IPS DF 6.9 (cell line): ENCODE data around the gene ZKSCAN4.

Source experiments
- DNase-seq: peaks from one replicate; pipeline ENCODE4 v3.0.0-alpha.2; 2013; ENCODE audit warnings: low read depth, low spot score
- H3K27ac ChIP-seq: one replicate; pipeline ENCODE4 v1.5.1; 2013; ENCODE audit warnings: low read length, control low read depth
- H3K27me3 ChIP-seq: 2 replicates; pipeline ENCODE4 v1.6.1; 2013; ENCODE audit warnings: mild to moderate bottlenecking, low read length; ENCODE audit not compliant: control insufficient read depth, insufficient read depth
- H3K36me3 ChIP-seq: 2 replicates; pipeline ENCODE4 v1.6.1; 2013; ENCODE audit warnings: low read length; ENCODE audit not compliant: control insufficient read depth, insufficient read depth
- H3K4me1 ChIP-seq: 2 replicates; pipeline ENCODE4 v1.6.1; 2013; ENCODE audit warnings: low read length; ENCODE audit not compliant: control insufficient read depth, insufficient read depth
- H3K4me3 ChIP-seq: 2 replicates; pipeline ENCODE4 v1.5.1; 2013; ENCODE audit warnings: mild to moderate bottlenecking, low read length
- H3K9me3 ChIP-seq: 2 replicates; pipeline ENCODE4 v1.6.1; 2013; ENCODE audit warnings: low read length, inconsistent platforms; ENCODE audit not compliant: control insufficient read depth, insufficient read depth
- WGBS: extraction: QIAGEN DNeasy Blood & Tissue Kit; methylation state at CpG from one replicate; pipeline ENCODE4 v1.1.7; 2013; ENCODE audit warnings: mixed read lengths, missing lambda C conversion rate; ENCODE audit not compliant: insufficient read length, insufficient coverage; 5-methylcytosine and 5-hydroxymethylcytosine counted together

The ZKSCAN4 gene

GRCh38 chr6:28252009-28252975, at the start of gene ZKSCAN4:
Gene ZKSCAN4, minus strand, starts transcription at chr6:28252269. Its CDS starts 289 bp downstream, at chr6:28251980.
- Histone ChIP-seq H3K9me3 (no peaks in the 10 kb centered on the region), H3K27me3 (no peaks in the 10 kb centered on the region), H3K4me3 (peak within 1 kb of the TSS; percentile 92), H3K36me3 (no peaks in the 10 kb centered on the region), H3K27ac (no peak within 1 kb of the TSS), H3K4me1 (no peaks in the 10 kb centered on the region)
- peak; percentile 81 for DNase-seq
- WGBS: no CpG with 5 or more reads among the region's 14 CpGs

- H3K27ac ChIP-seq: no peak overlapping the region
- no peak overlapping the region for H3K4me3 ChIP-seq
- no peaks in the 10 kb centered on the region for H3K27me3 ChIP-seq
- H3K4me1 ChIP-seq: no peaks in the 10 kb centered on the region
- H3K9me3 ChIP-seq: no peaks in the 10 kb centered on the region
- DNase-seq: no peak
- peaks cover 4% of the 10 kb centered on the region; the same call in 1 of the 2 replicates for H3K36me3 ChIP-seq
- no CpG with 5 or more reads among the region's 7 CpGs for WGBS
Observed at GRCh38 chr6:28296520-28297060, 44.5 kb upstream of the ZKSCAN4 start.

- H3K4me1 ChIP-seq: no peaks in the 10 kb centered on the region
- no peak for DNase-seq
- H3K36me3 ChIP-seq: peaks cover 4% of the 10 kb centered on the region; the same call in 1 of the 2 replicates
- H3K27me3 ChIP-seq: no peaks in the 10 kb centered on the region
- no peak overlapping the region for H3K4me3 ChIP-seq
- no CpG with 5 or more reads among the region's 5 CpGs for WGBS
- no peaks in the 10 kb centered on the region for H3K9me3 ChIP-seq
- H3K27ac ChIP-seq: no peak overlapping the region
Observed at GRCh38 chr6:28295326-28295725, 43.3 kb upstream of the ZKSCAN4 start.

GRCh38 chr6:28291573-28291972, 39.5 kb upstream of the ZKSCAN4 start:
- H3K27me3 ChIP-seq: no peaks in the 10 kb centered on the region
- no peaks in the 10 kb centered on the region for H3K9me3 ChIP-seq
- no peak overlapping the region for H3K27ac ChIP-seq
- peaks cover 4% of the 10 kb centered on the region; the same call in 1 of the 2 replicates for H3K36me3 ChIP-seq
- H3K4me1 ChIP-seq: no peaks in the 10 kb centered on the region
- DNase-seq: no peak
- no peak overlapping the region for H3K4me3 ChIP-seq

GRCh38 chr6:28282926-28283325, 30.9 kb upstream of the ZKSCAN4 start:
- Histone ChIP-seq H3K9me3 (no peaks in the 10 kb centered on the region), H3K27me3 (no peaks in the 10 kb centered on the region), H3K4me3 (no peak overlapping the region), H3K36me3 (peaks cover 3% of the 10 kb centered on the region; the same call in 1 of the 2 replicates), H3K27ac (no peak overlapping the region), H3K4me1 (no peaks in the 10 kb centered on the region)
- DNase-seq: no peak
- no CpG with 5 or more reads among the region's 2 CpGs for WGBS

- no CpG with 5 or more reads among the region's 50 CpGs for WGBS
Observed at GRCh38 chr6:28281288-28282064, 29.4 kb upstream of the ZKSCAN4 start, which contains the start of gene PGBD1. Gene PGBD1, plus strand, starts transcription at chr6:28281572. Its CDS starts 2,242 bp downstream, at chr6:28283814.

GRCh38 chr6:28280595-28281287, 28.7 kb upstream of the ZKSCAN4 start:
- peak overlapping the region; percentile 93; the same call in 1 of the 2 replicates for H3K4me3 ChIP-seq
- no peak overlapping the region for H3K27ac ChIP-seq
- H3K27me3 ChIP-seq: no peaks in the 10 kb centered on the region
- no peaks in the 10 kb centered on the region for H3K36me3 ChIP-seq
- H3K4me1 ChIP-seq: no peaks in the 10 kb centered on the region
- H3K9me3 ChIP-seq: no peaks in the 10 kb centered on the region
- WGBS: no CpG with 5 or more reads among the region's 3 CpGs
- DNase-seq: no peak

More at GRCh38 chr6:28281288-28282064, 29.4 kb upstream of the ZKSCAN4 start, which contains the start of gene PGBD1:
- Histone ChIP-seq H3K4me3 (peak within 1 kb of the TSS; percentile 93), H3K9me3 (no peaks in the 10 kb centered on the region), H3K4me1 (no peaks in the 10 kb centered on the region), H3K27ac (no peak within 1 kb of the TSS), H3K27me3 (no peaks in the 10 kb centered on the region), H3K36me3 (no peaks in the 10 kb centered on the region)
- peak; percentile 60 for DNase-seq

- no CpG with 5 or more reads among the region's 3 CpGs for WGBS
- Histone ChIP-seq H3K4me3 (no peak overlapping the region), H3K4me1 (no peaks in the 10 kb centered on the region), H3K27me3 (no peaks in the 10 kb centered on the region), H3K27ac (no peak overlapping the region), H3K36me3 (no peaks in the 10 kb centered on the region), H3K9me3 (no peaks in the 10 kb centered on the region)
- DNase-seq: no peak
Observed at GRCh38 chr6:28277746-28278145, 25.7 kb upstream of the ZKSCAN4 start.

- Histone ChIP-seq H3K27me3 (no peaks in the 10 kb centered on the region), H3K4me1 (no peaks in the 10 kb centered on the region), H3K27ac (no peak overlapping the region), H3K4me3 (no peak overlapping the region), H3K36me3 (peaks cover 4% of the 10 kb centered on the region; the same call in 1 of the 2 replicates), H3K9me3 (no peaks in the 10 kb centered on the region)
- DNase-seq: no peak
Observed at GRCh38 chr6:28274888-28275287, 22.8 kb upstream of the ZKSCAN4 start.

GRCh38 chr6:28269492-28269891, 17.4 kb upstream of the ZKSCAN4 start:
- Histone ChIP-seq H3K4me1 (no peaks in the 10 kb centered on the region), H3K27me3 (no peaks in the 10 kb centered on the region), H3K36me3 (peaks cover 4% of the 10 kb centered on the region; the same call in 1 of the 2 replicates), H3K27ac (no peak overlapping the region), H3K4me3 (no peak overlapping the region), H3K9me3 (no peaks in the 10 kb centered on the region)
- DNase-seq: no peak
